ENCODE measurements around the gene TARBP1.

DNA sequence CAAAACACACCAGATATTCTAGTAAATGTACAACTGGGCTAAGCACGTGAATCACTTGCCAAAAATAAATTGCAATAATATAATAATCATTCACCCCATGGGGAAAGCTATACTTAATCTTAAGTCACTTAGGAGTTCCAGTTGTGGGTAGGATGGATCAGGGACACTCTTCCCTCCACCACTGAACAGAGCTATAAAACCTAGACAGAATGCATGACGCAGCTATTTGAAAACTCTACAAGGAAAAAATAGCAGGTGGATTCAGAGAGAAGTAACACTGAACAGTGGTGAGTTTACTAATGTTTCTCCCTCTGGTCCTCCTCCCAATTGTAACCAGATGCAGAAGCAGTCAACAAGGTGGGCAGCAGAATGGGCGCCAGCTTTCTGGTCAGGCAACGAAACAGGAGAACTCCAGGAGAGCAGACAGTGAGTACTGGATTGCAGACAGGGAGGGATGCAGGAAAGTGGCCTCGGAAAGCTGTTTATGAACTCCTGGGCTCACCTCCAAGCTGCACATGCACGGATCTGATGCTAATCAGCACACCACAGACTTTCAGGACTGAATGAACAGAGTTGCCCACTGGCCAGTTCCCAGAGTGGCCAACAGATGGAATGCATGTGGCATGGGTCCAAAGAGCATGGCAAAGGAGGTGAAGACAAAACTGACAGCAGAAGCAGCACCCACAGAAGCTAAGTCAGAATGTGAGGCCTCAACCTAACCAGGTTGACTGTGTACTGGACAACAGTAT, 41.4 kb downstream of the TARBP1 start:
- TF ChIP-seq, protein P1, sequence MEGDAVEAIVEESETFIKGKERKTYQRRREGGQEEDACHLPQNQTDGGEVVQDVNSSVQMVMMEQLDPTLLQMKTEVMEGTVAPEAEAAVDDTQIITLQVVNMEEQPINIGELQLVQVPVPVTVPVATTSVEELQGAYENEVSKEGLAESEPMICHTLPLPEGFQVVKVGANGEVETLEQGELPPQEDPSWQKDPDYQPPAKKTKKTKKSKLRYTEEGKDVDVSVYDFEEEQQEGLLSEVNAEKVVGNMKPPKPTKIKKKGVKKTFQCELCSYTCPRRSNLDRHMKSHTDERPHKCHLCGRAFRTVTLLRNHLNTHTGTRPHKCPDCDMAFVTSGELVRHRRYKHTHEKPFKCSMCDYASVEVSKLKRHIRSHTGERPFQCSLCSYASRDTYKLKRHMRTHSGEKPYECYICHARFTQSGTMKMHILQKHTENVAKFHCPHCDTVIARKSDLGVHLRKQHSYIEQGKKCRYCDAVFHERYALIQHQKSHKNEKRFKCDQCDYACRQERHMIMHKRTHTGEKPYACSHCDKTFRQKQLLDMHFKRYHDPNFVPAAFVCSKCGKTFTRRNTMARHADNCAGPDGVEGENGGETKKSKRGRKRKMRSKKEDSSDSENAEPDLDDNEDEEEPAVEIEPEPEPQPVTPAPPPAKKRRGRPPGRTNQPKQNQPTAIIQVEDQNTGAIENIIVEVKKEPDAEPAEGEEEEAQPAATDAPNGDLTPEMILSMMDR (IDR thresholded peaks at IDR 0.05; ENCODE audit: poor library complexity), result no peak
- TF ChIP-seq EZH2phosphoT487 (IDR thresholded peaks at IDR 0.05; ENCODE audit: low read depth, severe bottlenecking, unreplicated experiment), result no peak
